HepG2 (cell line): ENCODE results near the gene NEK6. TPM values are rescaled to one million over a fixed set of nuclear protein-coding genes. Genes with fewer than 3 reads are reported as not detected.
A peak's percentile ranks its signal among the peaks of the same experiment; 100 is the strongest.

ENCODE experiments used
- CREB3 ChIP-seq: sonication (generic); formaldehyde crosslinking; IDR thresholded peaks from 2 replicates; pipeline ENCODE4 v1.5.0; 2020; ENCODE audit warnings: missing genetic modification reagents
- CSRNP2 ChIP-seq: sonication (generic); formaldehyde crosslinking; conservative IDR thresholded peaks from 2 replicates; pipeline ENCODE4 v1.8.0; 2022; ENCODE audit warnings: low read depth, missing genetic modification reagents
- GATAD1 ChIP-seq: IDR thresholded peaks from 2 replicates; pipeline ENCODE4 v1.6.1; 2016; ENCODE audit warnings: missing genetic modification reagents, missing compliant biosample characterization
- HNF1B ChIP-seq: sonication (generic); formaldehyde crosslinking; IDR thresholded peaks from 2 replicates; pipeline ENCODE4 v1.5.1; 2020; ENCODE audit warnings: mild to moderate bottlenecking, moderate library complexity, missing genetic modification reagents
- IRF1 ChIP-seq: sonication (generic); formaldehyde crosslinking; IDR thresholded peaks from 2 replicates; pipeline ENCODE4 v1.4.0; 2020; ENCODE audit warnings: low read depth, mild to moderate bottlenecking, missing genetic modification reagents
- REST ChIP-seq, 2 experiments: IDR thresholded peaks; 2 replicates each; pipeline ENCODE4 v1.6.1; 2011 to 2012; ENCODE audit warnings: low read length in 2 of 2, borderline replicate concordance in 1 of 2, low read depth in 1 of 2, mild to moderate bottlenecking in 1 of 2, moderate library complexity in 1 of 2
- SNRNP70 ChIP-seq: fragments of 200-400 bp; formaldehyde crosslinking; IDR thresholded peaks from 2 replicates; pipeline ENCODE4 v1.6.1; 2017; ENCODE audit warnings: mild to moderate bottlenecking, low read depth, low read length, moderate library complexity
- SOX13 ChIP-seq, 3 experiments: fragments of 450-650 bp in 1 of 3; sonication (generic) in 1 of 3; formaldehyde crosslinking in 1 of 3; IDR thresholded peaks in 2 of 3; conservative IDR thresholded peaks in 1 of 3; 2 replicates each; pipeline versions ENCODE4 v1.5.0 to v1.6.1; 2016 to 2020; ENCODE audit warnings: antibody characterized with exemption in 1 of 3, mild to moderate bottlenecking in 1 of 3, missing compliant biosample characterization in 1 of 3, missing genetic modification reagents in 1 of 3, moderate library complexity in 1 of 3
- ZNF280B ChIP-seq: sonication (generic); formaldehyde crosslinking; IDR thresholded peaks from 2 replicates; pipeline ENCODE4 v1.5.0; 2020; ENCODE audit warnings: missing genetic modification reagents, mild to moderate bottlenecking, borderline replicate concordance
- ZNF598 ChIP-seq: sonication (generic); formaldehyde crosslinking; IDR thresholded peaks from 2 replicates; pipeline ENCODE4 v1.5.1; 2020; ENCODE audit warnings: mild to moderate bottlenecking, missing genetic modification reagents, borderline replicate concordance
- ZNF710 ChIP-seq: sonication (generic); formaldehyde crosslinking; IDR thresholded peaks from 2 replicates; pipeline ENCODE4 v1.5.0; 2020; ENCODE audit warnings: mild to moderate bottlenecking, missing genetic modification reagents, borderline replicate concordance
- ZNF740 ChIP-seq: sonication (generic); formaldehyde crosslinking; IDR thresholded peaks from 2 replicates; pipeline ENCODE4 v1.4.0; 2020; ENCODE audit warnings: missing genetic modification reagents
- polyA plus RNA-seq, 8 experiments: library from polyadenylated mRNA; depleted of rRNA in 3 of 8; stranded (reverse) in 7 of 8; unstranded in 1 of 8; fragments of >200 nt; fragmentation: Illumina TruSeq in 4 of 8; extraction: Trizol in 4 of 8; gene quantifications; 2 replicates each; pipeline versions ENCODE4 v1.2.1 to v1.2.3, GENCODE V29; 2011 to 2016; ENCODE audit warnings: low read depth in 4 of 8, missing spikeins in 1 of 8, mixed read lengths in 1 of 8; ENCODE audit not compliant: insufficient read depth in 1 of 8
- total RNA-seq, 5 experiments: library from RNA; depleted of rRNA; stranded (reverse); fragments of >200 nt; fragmentation: Illumina TruSeq; extraction: Trizol; gene quantifications; 2 replicates each; pipeline ENCODE4 v1.2.3, GENCODE V29; 2016; ENCODE audit warnings: low read depth in 1 of 5

Gene NEK6
- total and polyA plus RNA-seq, 2 of the 13 experiments (the other 11 are each of a cell fraction or from before 2014, with no cell fraction given): 30.4 to 119 TPM

GRCh38 chr9:124257070-124257843 lies 492 bp upstream of the NEK6 start (continued):
- TF ChIP-seq CSRNP2 (CRISPR knock-in tag): no peak
- TF ChIP-seq ZNF598: no peak
- TF ChIP-seq CREB3 (CRISPR knock-in tag): no peak
- no peak for TF ChIP-seq SNRNP70
- 0 out of 2 replicates have a peak, but pooled peaks have one; percentile 13 for TF ChIP-seq ZNF280B (CRISPR knock-in tag)
- 0 out of 2 replicates have a peak, but pooled peaks have one; percentile 28 for TF ChIP-seq ZNF740 (CRISPR knock-in tag)
- no peak for TF ChIP-seq SOX13 (IDR thresholded peaks at IDR 0.05)
- no peak for TF ChIP-seq SOX13 (CRISPR knock-in tag; conservative IDR thresholded peaks at IDR 0.05 in 1 of 2, IDR thresholded peaks at IDR 0.05 in 1 of 2)
- no peak for TF ChIP-seq IRF1
- no peak for TF ChIP-seq HNF1B (CRISPR knock-in tag)
- no peak for TF ChIP-seq REST (IDR thresholded peaks at IDR 0.05; ENCODE audit: borderline replicate concordance in 1 of 2, low read depth in 1 of 2, low read length in 2 of 2)
- TF ChIP-seq ZNF710 (CRISPR knock-in tag): 0 out of 2 replicates have a peak, but pooled peaks have one; percentile 22
- no peak for TF ChIP-seq GATAD1
